Effector memory CD8-positive, alpha-beta T cell (primary cell): Measurements from ENCODE around the gene STK11.
"Not testable (repeated sequence)": the region's sequence is repeated elsewhere in the genome, so short reads cannot be mapped to it uniquely, and the experiment has no call there.

Source experiments
- ATAC-seq: fragments of 150-1000 bp; cut with Tn5 transposase; replicated peaks from 2 replicates; pipeline ENCODE4 v1.10.0; 2021; ENCODE audit warnings: mild to moderate bottlenecking, moderate library complexity
- DNase-seq, 3 experiments: peaks; one replicate each; pipeline ENCODE4 v3.0.0; 2021
- H3K27ac Mint-ChIP-seq, 2 donors: one replicate each; pipeline ENCODE4 v1.8.0; 2022; ENCODE audit warnings: mild to moderate bottlenecking in 2 of 2, mixed read lengths in 2 of 2, moderate library complexity in 2 of 2
- H3K27me3 Mint-ChIP-seq, 2 donors: one replicate each; pipeline ENCODE4 v1.8.0; 2022; ENCODE audit warnings: mixed read lengths in 2 of 2
- H3K36me3 Mint-ChIP-seq: one replicate; pipeline ENCODE4 v1.8.0; 2022; ENCODE audit warnings: mild to moderate bottlenecking, moderate library complexity, mixed read lengths; ENCODE audit not compliant: insufficient read depth
- H3K4me1 Mint-ChIP-seq, 2 donors: one replicate each; pipeline ENCODE4 v1.8.0; 2022; ENCODE audit warnings: low read depth in 2 of 2, mixed read lengths in 2 of 2
- H3K4me3 Mint-ChIP-seq, 2 donors: one replicate each; pipeline ENCODE4 v1.8.0; 2022; ENCODE audit warnings: mild to moderate bottlenecking in 2 of 2, mixed read lengths in 2 of 2, moderate library complexity in 2 of 2
- H3K9me3 Mint-ChIP-seq, 2 donors: one replicate each; pipeline ENCODE4 v1.8.0; 2022; ENCODE audit warnings: mixed read lengths in 2 of 2

STK11 gene

GRCh38 chr19:1238369-1239303, 33.1 kb downstream of the STK11 start:
- no peaks in the 10 kb centered on the region for H3K9me3 Mint-ChIP-seq
- peaks cover 23% of the 10 kb centered on the region for H3K36me3 Mint-ChIP-seq
- H3K4me1 Mint-ChIP-seq = peaks cover 18 to 24% of the 10 kb centered on the region in 2 donors
- H3K4me3 Mint-ChIP-seq = peak overlapping the region; percentile 85 to 89
- H3K27ac Mint-ChIP-seq = peak overlapping the region; percentile 77 to 81
- DNase-seq (no peak), ATAC-seq (no peak)
- peaks cover 10 to 11% of the 10 kb centered on the region in 2 donors for H3K27me3 Mint-ChIP-seq

- H3K27me3 Mint-ChIP-seq = peaks cover 10 to 11% of the 10 kb centered on the region in 2 donors
- H3K36me3 Mint-ChIP-seq = peaks cover 23% of the 10 kb centered on the region
- H3K9me3 Mint-ChIP-seq = no peaks in the 10 kb centered on the region
- peak overlapping the region; percentile 77 to 81 for H3K27ac Mint-ChIP-seq
- ATAC-seq (no peak), DNase-seq (no peak)
- H3K4me3 Mint-ChIP-seq = peak overlapping the region; percentile 85 to 89
- H3K4me1 Mint-ChIP-seq = peaks cover 18 to 24% of the 10 kb centered on the region in 2 donors
Observed at GRCh38 chr19:1239420-1239795, 33.8 kb downstream of the STK11 start.

GRCh38 chr19:1239796-1240737, 34.5 kb downstream of the STK11 start:
- peak overlapping the region; percentile 85 to 89 for H3K4me3 Mint-ChIP-seq
- H3K27ac Mint-ChIP-seq = peak overlapping the region; percentile 77 to 81
- H3K4me1 Mint-ChIP-seq = peaks cover 21 to 29% of the 10 kb centered on the region in 2 donors
- ATAC-seq (peak; percentile 63), DNase-seq (peak; percentile 91 to 96 (median 92))
- H3K27me3 Mint-ChIP-seq = peaks cover 10 to 11% of the 10 kb centered on the region in 2 donors
- H3K9me3 Mint-ChIP-seq = no peaks in the 10 kb centered on the region
- H3K36me3 Mint-ChIP-seq = peaks cover 28% of the 10 kb centered on the region

GRCh38 chr19:1240925-1241324, 35.3 kb downstream of the STK11 start:
- ATAC-seq (no peak), DNase-seq (no peak)
- Mint-ChIP-seq H3K36me3 (peaks cover 28% of the 10 kb centered on the region), H3K4me3 (peak overlapping the region; percentile 81 to 85), H3K9me3 (no peaks in the 10 kb centered on the region), H3K27ac (peak overlapping the region; percentile 71 to 92), H3K4me1 (peaks cover 21 to 29% of the 10 kb centered on the region in 2 donors), H3K27me3 (peaks cover 10 to 11% of the 10 kb centered on the region in 2 donors)

GRCh38 chr19:1241417-1242095, 36.0 kb downstream of the STK11 start, which contains the start of gene ATP5F1D:
TSS of gene ATP5F1D (plus strand) at chr19:1241751. CDS start at chr19:1241851, 100 bp downstream.
- Mint-ChIP-seq H3K27ac (peak within 1 kb of the TSS; percentile 71 to 92), H3K27me3 (peaks cover 10 to 11% of the 10 kb centered on the region in 2 donors), H3K36me3 (peaks cover 30% of the 10 kb centered on the region), H3K4me1 (peaks cover 21 to 27% of the 10 kb centered on the region in 2 donors), H3K9me3 (no peaks in the 10 kb centered on the region), H3K4me3 (peak within 1 kb of the TSS; percentile 81 to 85)
- ATAC-seq (peak; percentile 64), DNase-seq (peak; percentile 80 to 86 (median 84))

- Mint-ChIP-seq H3K27me3 (peaks cover under 1 to 1% of the 10 kb centered on the region in 2 donors), H3K36me3 (peaks cover 33% of the 10 kb centered on the region), H3K27ac (peak overlapping the region; percentile 63 to 68), H3K4me3 (peak overlapping the region; percentile 53 to 62), H3K9me3 (no peaks in the 10 kb centered on the region), H3K4me1 (peaks cover 13 to 19% of the 10 kb centered on the region in 2 donors)
- DNase-seq (peak; percentile 86 to 91 (median 89)), ATAC-seq (peak; percentile 43)
Observed at GRCh38 chr19:1243768-1244692, 38.5 kb downstream of the STK11 start.

GRCh38 chr19:1244693-1245451, 39.3 kb downstream of the STK11 start:
- peak overlapping the region; percentile 63 to 68 for H3K27ac Mint-ChIP-seq

GRCh38 chr19:1245494-1246264, 40.1 kb downstream of the STK11 start:
- DNase-seq = no peak
- Mint-ChIP-seq H3K4me3 (no peak overlapping the region), H3K9me3 (no peaks in the 10 kb centered on the region), H3K27me3 (no peaks in the 10 kb centered on the region), H3K4me1 (peaks cover 13 to 16% of the 10 kb centered on the region in 2 donors), H3K27ac (no peak overlapping the region), H3K36me3 (peaks cover 36% of the 10 kb centered on the region)
- ATAC-seq = no peak

More at GRCh38 chr19:1244693-1245451, 39.3 kb downstream of the STK11 start:
- Mint-ChIP-seq H3K9me3 (no peaks in the 10 kb centered on the region), H3K4me1 (peaks cover 13 to 16% of the 10 kb centered on the region in 2 donors), H3K4me3 (peak overlapping the region; percentile 53 to 62), H3K36me3 (peaks cover 37% of the 10 kb centered on the region), H3K27me3 (no peaks in the 10 kb centered on the region)
- ATAC-seq = no peak
- peak in 1 of 3 experiments; percentile 47 for DNase-seq

- H3K4me3 Mint-ChIP-seq = peak overlapping the region in 1 of 2 donors; percentile 21
Observed at GRCh38 chr19:1246265-1247087, 40.9 kb downstream of the STK11 start.

GRCh38 chr19:1247748-1248138, 42.2 kb downstream of the STK11 start:
- Mint-ChIP-seq H3K4me3 (peak overlapping the region; percentile 65 to 79), H3K27me3 (no peaks in the 10 kb centered on the region), H3K9me3 (no peaks in the 10 kb centered on the region), H3K27ac (peak overlapping the region in 1 of 2 donors; percentile 53), H3K4me1 (peaks cover 4 to 13% of the 10 kb centered on the region in 2 donors), H3K36me3 (peaks cover 45% of the 10 kb centered on the region)
- ATAC-seq = no peak
- DNase-seq = no peak

More at GRCh38 chr19:1246265-1247087, 40.9 kb downstream of the STK11 start:
- Mint-ChIP-seq H3K36me3 (peaks cover 36% of the 10 kb centered on the region), H3K27ac (peak overlapping the region in 1 of 2 donors; percentile 15), H3K4me1 (peaks cover 10 to 13% of the 10 kb centered on the region in 2 donors)
- H3K27me3 Mint-ChIP-seq, ATAC-seq, H3K9me3 Mint-ChIP-seq, DNase-seq: not testable (repeated sequence)
